Measurements from ENCODE around the gene PPFIA1.
"Not testable (repeated sequence)": the region's sequence is repeated elsewhere in the genome, so short reads cannot be mapped to it uniquely, and the experiment has no call there.

The PPFIA1 gene

GRCh38 chr11:70381872-70382861 is 111.7 kb downstream of the PPFIA1 start:
- peaks cover 30% of the 10 kb centered on the region for H3K36me3 Mint-ChIP-seq (ENCODE audit: insufficient read depth)
- no peak overlapping the region for H3K4me3 Mint-ChIP-seq
- DNase-seq (ENCODE audit: low spot score in 2 of 2), result no peak
- no peak for ATAC-seq (replicated peaks; ENCODE audit: extremely low read depth, poor library complexity, severe bottlenecking)
- no peaks in the 10 kb centered on the region for H3K9me3 Mint-ChIP-seq
- no peaks in the 10 kb centered on the region for H3K4me1 Mint-ChIP-seq
- H3K27ac Mint-ChIP-seq (ENCODE audit: low read depth), result no peak overlapping the region
- no peaks in the 10 kb centered on the region for H3K27me3 Mint-ChIP-seq

DNA sequence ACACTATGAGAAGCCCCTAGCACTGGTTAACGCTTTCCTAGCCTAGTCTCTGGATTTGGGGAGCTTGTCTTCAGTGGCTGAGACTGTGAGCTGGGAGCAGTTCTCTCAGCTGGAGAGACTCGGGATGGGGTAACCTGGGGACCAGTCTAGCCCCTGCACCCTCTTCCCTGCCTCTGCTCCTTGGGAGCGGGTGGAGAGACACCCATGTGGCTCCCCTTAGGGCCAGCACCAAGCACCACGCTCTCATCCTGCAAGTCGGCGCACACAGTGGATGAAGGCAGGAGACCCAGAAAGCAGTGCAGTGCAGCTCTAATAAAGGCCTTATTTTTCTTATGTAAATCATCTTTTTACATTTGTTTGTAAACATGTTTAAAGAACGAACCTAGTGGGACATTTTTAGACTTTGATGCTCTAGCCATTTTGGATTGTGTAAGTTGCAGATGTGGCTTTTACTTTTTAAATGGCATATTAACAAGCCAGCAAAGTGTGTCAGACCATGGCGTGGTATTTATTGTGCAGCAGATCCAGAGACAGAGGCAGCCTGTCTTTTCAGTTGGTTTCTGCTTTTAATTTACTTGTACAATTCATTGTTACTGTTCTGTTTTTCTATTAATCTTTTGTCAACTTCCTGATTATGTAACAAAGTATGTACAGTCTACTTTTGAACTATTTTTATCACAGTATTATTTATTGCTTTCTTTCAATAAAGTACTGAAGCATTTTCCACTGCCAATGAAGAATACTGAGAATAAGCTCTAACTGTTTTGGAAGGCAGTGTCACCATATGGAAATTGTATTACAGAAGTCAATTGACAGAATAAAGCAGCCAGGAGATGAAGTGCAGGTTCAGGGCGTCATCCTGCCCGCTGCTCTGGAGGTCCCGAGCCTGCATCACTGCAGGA is 113.4 kb downstream of the PPFIA1 start:
- no peak for DNase-seq (ENCODE audit: low spot score in 2 of 2)
- Mint-ChIP-seq H3K36me3 (ENCODE audit: insufficient read depth) (peaks cover 18% of the 10 kb centered on the region), H3K27ac (ENCODE audit: low read depth) (no peak overlapping the region), H3K4me1 (no peaks in the 10 kb centered on the region), H3K27me3 (no peaks in the 10 kb centered on the region), H3K4me3 (no peak overlapping the region), H3K9me3 (no peaks in the 10 kb centered on the region)
- ATAC-seq (replicated peaks; ENCODE audit: extremely low read depth, poor library complexity, severe bottlenecking), result no peak

DNA sequence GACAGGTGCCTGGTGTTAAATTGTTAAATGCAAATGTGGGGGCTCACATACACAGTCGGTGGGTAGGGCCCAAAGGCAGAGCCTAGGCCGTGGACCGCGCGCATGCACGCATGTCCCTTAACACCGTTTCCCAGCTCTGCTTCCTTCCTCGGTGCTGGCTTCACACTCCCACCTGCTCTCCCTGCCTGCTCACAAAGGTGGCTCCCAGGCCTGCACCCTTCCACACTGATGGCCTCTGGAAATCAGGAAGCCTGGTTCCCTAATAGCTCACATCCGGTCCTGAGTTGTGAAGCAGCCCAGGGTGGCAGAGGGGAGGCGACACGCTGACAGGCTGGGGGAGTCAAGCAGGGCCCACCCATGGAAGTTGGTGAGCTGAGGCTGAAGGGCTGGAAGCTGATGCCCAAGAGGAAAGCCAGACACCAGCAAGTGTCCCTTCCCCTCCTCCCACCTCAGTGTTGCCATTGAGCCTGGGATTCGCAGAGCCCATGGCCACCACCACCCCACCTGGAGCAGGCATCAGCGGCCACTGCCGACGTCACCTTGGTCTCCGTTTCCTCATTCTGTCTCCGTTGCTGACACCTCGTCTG is 114.2 kb downstream of the PPFIA1 start:
- peaks cover 17% of the 10 kb centered on the region for H3K36me3 Mint-ChIP-seq (ENCODE audit: insufficient read depth)

GRCh38 chr11:70387564-70387963 is 117.1 kb downstream of the PPFIA1 start:
- DNase-seq (ENCODE audit: low spot score in 2 of 2) (no peak), ATAC-seq (replicated peaks; ENCODE audit: extremely low read depth, poor library complexity, severe bottlenecking) (no peak)
- H3K4me3 Mint-ChIP-seq, result no peak overlapping the region
- H3K36me3 Mint-ChIP-seq (ENCODE audit: insufficient read depth), result peaks cover 9% of the 10 kb centered on the region
- no peak overlapping the region for H3K27ac Mint-ChIP-seq (ENCODE audit: low read depth)
- H3K4me1 Mint-ChIP-seq, result no peaks in the 10 kb centered on the region
- no peaks in the 10 kb centered on the region for H3K9me3 Mint-ChIP-seq
- no peaks in the 10 kb centered on the region for H3K27me3 Mint-ChIP-seq

More for the DNA sequence above, 114.2 kb downstream of the PPFIA1 start:
- H3K4me1 Mint-ChIP-seq, result no peaks in the 10 kb centered on the region
- ATAC-seq (replicated peaks; ENCODE audit: extremely low read depth, poor library complexity, severe bottlenecking), result no peak
- no peak for DNase-seq (ENCODE audit: low spot score in 2 of 2)
- H3K4me3 Mint-ChIP-seq, result no peak overlapping the region
- H3K27me3 Mint-ChIP-seq, result no peaks in the 10 kb centered on the region
- no peak overlapping the region for H3K27ac Mint-ChIP-seq (ENCODE audit: low read depth)
- no peaks in the 10 kb centered on the region for H3K9me3 Mint-ChIP-seq

DNA sequence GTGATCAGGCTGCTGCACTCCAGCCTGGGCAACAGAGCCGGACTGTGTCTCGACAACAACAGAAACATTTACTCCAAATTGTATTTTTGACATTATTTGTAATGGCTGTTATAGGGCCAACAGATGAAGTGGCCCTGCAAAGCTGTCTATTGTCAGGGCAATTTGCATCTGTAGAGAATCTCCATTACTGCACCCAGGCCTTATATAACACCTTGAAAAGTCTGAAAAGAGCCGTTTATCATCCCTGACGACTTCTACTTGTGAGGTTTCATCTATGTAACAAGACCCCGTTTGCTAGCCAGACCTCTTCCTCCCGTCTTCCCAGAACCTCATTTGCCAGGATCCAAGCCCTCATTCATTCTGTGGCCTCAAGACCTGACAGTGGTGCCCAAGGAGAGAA is 118.7 kb downstream of the PPFIA1 start:
- Mint-ChIP-seq H3K27me3 (peaks cover 13% of the 10 kb centered on the region), H3K4me1 (no peaks in the 10 kb centered on the region), H3K4me3 (no peak overlapping the region), H3K27ac (ENCODE audit: low read depth) (no peak overlapping the region), H3K9me3 (no peaks in the 10 kb centered on the region), H3K36me3 (ENCODE audit: insufficient read depth) (peaks cover 5% of the 10 kb centered on the region)
- DNase-seq (ENCODE audit: low spot score in 2 of 2), result no peak
- no peak for ATAC-seq (replicated peaks; ENCODE audit: extremely low read depth, poor library complexity, severe bottlenecking)

- peaks cover 30% of the 10 kb centered on the region for H3K27me3 Mint-ChIP-seq
- H3K27ac Mint-ChIP-seq (ENCODE audit: low read depth); ATAC-seq (replicated peaks; ENCODE audit: extremely low read depth, poor library complexity, severe bottlenecking); H3K9me3 Mint-ChIP-seq; H3K4me3 Mint-ChIP-seq; H3K36me3 Mint-ChIP-seq (ENCODE audit: insufficient read depth); DNase-seq (ENCODE audit: low spot score in 2 of 2); H3K4me1 Mint-ChIP-seq: not testable (repeated sequence)
Measured at GRCh38 chr11:70390882-70391281, 120.4 kb downstream of the PPFIA1 start.

GRCh38 chr11:70394211-70394950 is 123.9 kb downstream of the PPFIA1 start:
- DNase-seq (ENCODE audit: low spot score in 2 of 2), result no peak
- H3K27me3 Mint-ChIP-seq, result peaks cover 46% of the 10 kb centered on the region
- H3K36me3 Mint-ChIP-seq (ENCODE audit: insufficient read depth), result peaks cover 8% of the 10 kb centered on the region
- peaks cover 13% of the 10 kb centered on the region for H3K4me1 Mint-ChIP-seq
- no peaks in the 10 kb centered on the region for H3K9me3 Mint-ChIP-seq
- H3K4me3 Mint-ChIP-seq, result no peak overlapping the region
- ATAC-seq (replicated peaks; ENCODE audit: extremely low read depth, poor library complexity, severe bottlenecking), result no peak
- H3K27ac Mint-ChIP-seq (ENCODE audit: low read depth), result no peak overlapping the region

- H3K27me3 Mint-ChIP-seq, result peaks cover 46% of the 10 kb centered on the region
- H3K4me3 Mint-ChIP-seq, result peak overlapping the region; percentile 80
- no peak for DNase-seq (ENCODE audit: low spot score in 2 of 2)
- ATAC-seq (replicated peaks; ENCODE audit: extremely low read depth, poor library complexity, severe bottlenecking), result no peak
- no peaks in the 10 kb centered on the region for H3K9me3 Mint-ChIP-seq
- peaks cover 8% of the 10 kb centered on the region for H3K36me3 Mint-ChIP-seq (ENCODE audit: insufficient read depth)
- H3K27ac Mint-ChIP-seq (ENCODE audit: low read depth), result peak overlapping the region; percentile 76
- H3K4me1 Mint-ChIP-seq, result peaks cover 13% of the 10 kb centered on the region
Measured at GRCh38 chr11:70397336-70397982, 127.0 kb downstream of the PPFIA1 start.

DNA sequence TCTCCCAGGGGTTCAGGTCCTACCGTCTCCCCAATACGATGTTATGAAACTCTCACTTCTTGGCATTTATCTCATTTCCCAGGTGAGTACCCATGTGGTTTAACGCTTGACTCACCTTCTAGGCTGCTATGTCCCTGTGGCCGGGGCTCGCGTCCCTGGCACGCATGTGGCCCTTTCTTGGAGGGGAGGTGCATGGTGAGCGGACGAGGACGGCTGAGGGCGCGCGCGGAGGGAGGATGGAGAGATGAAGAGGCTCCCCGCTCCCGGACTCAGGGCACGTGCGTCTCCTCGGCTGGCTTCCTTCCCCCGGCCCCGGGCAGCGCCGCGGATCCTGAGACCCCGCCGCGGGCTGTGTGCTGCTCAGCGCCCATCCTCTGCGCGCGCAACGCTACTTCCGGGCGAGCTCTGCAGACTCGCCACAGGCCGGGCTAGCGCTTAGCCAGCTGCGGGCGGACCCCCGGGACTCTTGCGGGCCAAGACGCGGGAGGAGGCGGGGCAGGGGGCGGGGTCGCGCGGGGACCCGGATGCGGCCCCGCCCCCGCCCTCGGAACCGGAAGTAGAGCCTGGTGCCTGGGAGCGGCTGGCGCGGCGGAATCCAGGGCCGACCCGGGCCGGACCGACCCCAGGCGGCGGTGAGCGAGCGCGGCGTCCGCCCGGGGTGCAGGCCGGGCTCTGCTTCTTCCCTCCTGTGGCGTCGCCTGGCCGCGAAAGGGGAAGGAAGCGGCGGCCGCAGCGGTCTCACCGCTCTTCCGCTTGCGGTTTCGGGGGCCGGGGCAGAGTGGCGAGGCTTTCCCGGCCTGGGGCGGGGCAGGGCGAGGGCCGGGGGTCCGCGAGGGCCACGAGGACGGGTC is 127.7 kb downstream of the PPFIA1 start, which contains the start of gene CTTN:
Gene CTTN, plus strand, starts transcription at position 547 of the 851 bp plus-strand sequence. CDS start 8,769 bp downstream, outside the sequence.
- Mint-ChIP-seq H3K4me3 (peak within 1 kb of the TSS; percentile 80), H3K36me3 (ENCODE audit: insufficient read depth) (peaks cover 8% of the 10 kb centered on the region), H3K27me3 (peaks cover 43% of the 10 kb centered on the region), H3K4me1 (peaks cover 13% of the 10 kb centered on the region), H3K9me3 (no peaks in the 10 kb centered on the region), H3K27ac (ENCODE audit: low read depth) (peak within 1 kb of the TSS; percentile 76)
- ATAC-seq (replicated peaks; ENCODE audit: extremely low read depth, poor library complexity, severe bottlenecking) (peak; percentile 45), DNase-seq (ENCODE audit: low spot score in 2 of 2) (peak in 1 of 2 donors; percentile 15)

GRCh38 chr11:70398834-70399680 is 128.6 kb downstream of the PPFIA1 start:
- no peak for ATAC-seq (replicated peaks; ENCODE audit: extremely low read depth, poor library complexity, severe bottlenecking)
- H3K9me3 Mint-ChIP-seq, result no peaks in the 10 kb centered on the region

More at GRCh38 chr11:70398834-70399680, 128.6 kb downstream of the PPFIA1 start:
- peaks cover 13% of the 10 kb centered on the region for H3K4me1 Mint-ChIP-seq
- peak overlapping the region; percentile 80 for H3K4me3 Mint-ChIP-seq
- H3K36me3 Mint-ChIP-seq (ENCODE audit: insufficient read depth), result peaks cover 8% of the 10 kb centered on the region
- DNase-seq (ENCODE audit: low spot score in 2 of 2), result no peak
- peaks cover 34% of the 10 kb centered on the region for H3K27me3 Mint-ChIP-seq
- H3K27ac Mint-ChIP-seq (ENCODE audit: low read depth), result no peak overlapping the region

All from central memory CD8-positive, alpha-beta T cell (primary cell).